Activated B cell treated with CpG ODN at 0.5 μM for 24 hours (primary cell): ENCODE measurements around the gene AUP1. TPM values are rescaled to one million over a fixed set of nuclear protein-coding genes. Genes with fewer than 3 reads are reported as not detected.

Experiments
- ATAC-seq: fragments of 200-7000 bp; cut with Tn5 transposase; one replicate; pipeline ENCODE4 v1.10.0; 2021; ENCODE audit warnings: low read depth, mild to moderate bottlenecking, moderate library complexity
- CTCF ChIA-PET: fragments of 350-600 bp; sonication (Branson Sonifier 250); formaldehyde crosslinking; loops from one replicate; lab custom pipeline; 2021; ENCODE audit warnings: antibody characterized with exemption; lab: Charles Lee
- POLR2A ChIA-PET: fragments of 350-600 bp; sonication (Branson Sonifier 250); formaldehyde crosslinking; loops from one replicate; lab custom pipeline; 2021; ENCODE audit warnings: antibody characterized with exemption; lab: Charles Lee
- DNase-seq: peaks from one replicate; pipeline ENCODE4 v3.0.0; 2022
- H3K27ac Mint-ChIP-seq: one replicate; pipeline ENCODE4 v1.8.0; 2020; ENCODE audit warnings: mixed read lengths
- H3K27me3 Mint-ChIP-seq: one replicate; pipeline ENCODE4 v1.8.0; 2021; ENCODE audit warnings: mixed read lengths
- H3K36me3 Mint-ChIP-seq: one replicate; pipeline ENCODE4 v1.8.0; 2021; ENCODE audit warnings: low read depth, mixed read lengths
- H3K4me1 Mint-ChIP-seq: one replicate; pipeline ENCODE4 v1.8.0; 2021; ENCODE audit warnings: mixed read lengths
- H3K4me3 Mint-ChIP-seq: one replicate; pipeline ENCODE4 v1.8.0; 2020; ENCODE audit warnings: mild to moderate bottlenecking, mixed read lengths
- H3K9me3 Mint-ChIP-seq: one replicate; pipeline ENCODE4 v1.8.0; 2020; ENCODE audit warnings: mixed read lengths
- CTCF ChIP-seq: fragments of 200-600 bp; IDR thresholded peaks from one replicate; pipeline ENCODE4 v1.8.0; 2022; ENCODE audit warnings: antibody characterized with exemption, mild to moderate bottlenecking
- intact Hi-C: fragments of 100-400 bp; cut with micrococcal nuclease; formaldehyde crosslinking; loops from one replicate; pipeline ENCODE4 v1.15.1; 2024
- total RNA-seq: library from RNA; stranded (reverse); gene quantifications from 2 replicates; pipeline ENCODE4 v1.2.3, GENCODE V29; 2022

Gene AUP1
- total RNA-seq, 1 donor from 2014 or later: 177 TPM

GRCh38 chr2:74499940-74500577 is 29.4 kb downstream of the AUP1 start:
- H3K27ac Mint-ChIP-seq: no peak overlapping the region
- POLR2A ChIA-PET: interaction anchor here (1.0 to 2.5 kb wide), 9 partner anchors 9 to 88 kb away, joined by 3 to 11 read pairs (median 4); partner anchors contain the start of genes AUP1, CCDC142, HTRA2 and MRPL53

GRCh38 chr2:74499267-74499939 is 30.1 kb downstream of the AUP1 start, which contains the start of gene LBX2:
Gene LBX2, minus strand, starts transcription at chr2:74499603. Its CDS starts 66 bp downstream, at chr2:74499537.
- ChIA-PET POLR2A (interaction anchor here (0.7 to 2.5 kb wide), 9 partner anchors 10 to 294 kb away, joined by 3 to 11 read pairs (median 3); partner anchors contain the start of genes AUP1, HTRA2 and MRPL53), CTCF (interaction anchor here (0.9 to 1.5 kb wide), 2 partner anchors 17 to 32 kb away, joined by 3 to 5 read pairs; partner anchors contain the start of genes CCDC142 and TTC31)
- peaks cover 32% of the 10 kb centered on the region for H3K27me3 Mint-ChIP-seq
- H3K36me3 Mint-ChIP-seq: peaks cover 8% of the 10 kb centered on the region
- H3K4me1 Mint-ChIP-seq: peaks cover 48% of the 10 kb centered on the region
- ATAC-seq: peak; percentile 16
- peak within 1 kb of the TSS; percentile 87 for H3K4me3 Mint-ChIP-seq
- no peaks in the 10 kb centered on the region for H3K9me3 Mint-ChIP-seq
- DNase-seq: no peak
- intact Hi-C loops: loop anchor here (2.0 kb wide), 1 partner anchor 15 kb away; the partner anchor contains the start of gene TLX2
- H3K27ac Mint-ChIP-seq: peak within 1 kb of the TSS; percentile 62
- no peak for TF ChIP-seq CTCF

More at GRCh38 chr2:74499940-74500577, 29.4 kb downstream of the AUP1 start:
- peaks cover 14% of the 10 kb centered on the region for H3K36me3 Mint-ChIP-seq
- ATAC-seq: no peak
- peaks cover 54% of the 10 kb centered on the region for H3K4me1 Mint-ChIP-seq
- intact Hi-C loops: loop anchor here (2.0 to 10.0 kb wide), 3 partner anchors 15 to 335 kb away; partner anchors contain the start of genes HK2, SEMA4F and TLX2
- no peak for TF ChIP-seq CTCF
- no peak for DNase-seq
- CTCF ChIA-PET: interaction anchor here (0.9 to 1.5 kb wide), 3 partner anchors 17 to 85 kb away, joined by 3 to 5 read pairs (median 3); partner anchors contain the start of genes CCDC142 and TTC31
- H3K27me3 Mint-ChIP-seq: peaks cover 38% of the 10 kb centered on the region
- no peaks in the 10 kb centered on the region for H3K9me3 Mint-ChIP-seq
- peak overlapping the region; percentile 32 for H3K4me3 Mint-ChIP-seq

DNA sequence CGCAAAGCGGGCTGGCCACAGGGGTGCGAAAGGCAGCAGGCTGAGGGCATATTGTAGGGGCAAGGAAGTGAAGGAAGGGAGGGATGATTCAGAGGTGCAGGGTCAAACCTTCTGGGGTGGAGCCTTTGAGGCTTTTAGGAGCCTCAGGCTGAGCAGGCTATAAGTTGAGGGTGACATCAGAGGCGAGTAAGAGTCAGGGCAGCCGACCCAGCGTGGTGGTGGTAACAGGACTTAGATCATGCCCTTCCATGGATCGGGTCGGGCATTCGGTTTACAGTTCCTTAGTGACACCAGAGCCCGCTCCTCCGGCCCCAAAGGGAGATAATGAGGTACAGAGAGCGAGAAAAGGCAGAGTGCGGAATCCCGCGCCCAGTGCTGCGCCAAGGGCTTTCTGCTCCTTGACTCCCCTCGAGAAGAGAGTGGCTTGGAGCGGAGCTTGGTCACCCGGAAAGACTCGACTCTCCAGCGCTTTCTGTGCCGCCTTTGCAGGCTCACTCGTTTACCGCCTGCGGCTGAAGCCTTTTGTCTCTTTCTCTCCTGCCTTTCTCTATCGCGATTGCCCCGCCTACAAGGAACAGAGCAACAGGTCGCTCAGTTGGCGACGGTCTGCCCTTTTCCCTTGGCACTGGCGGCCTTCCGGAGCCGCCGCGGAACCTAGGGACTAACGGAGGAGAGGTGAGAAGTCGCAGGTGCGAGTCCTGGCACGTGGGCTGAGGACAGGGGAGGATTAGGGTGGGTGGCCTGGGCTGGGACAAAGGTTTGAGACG is 30.8 kb downstream of the AUP1 start:
- no peaks in the 10 kb centered on the region for H3K9me3 Mint-ChIP-seq
- peak overlapping the region; percentile 87 for H3K4me3 Mint-ChIP-seq
- H3K27ac Mint-ChIP-seq: peak overlapping the region; percentile 62
- POLR2A ChIA-PET: interaction anchor here (0.7 to 2.5 kb wide), 11 partner anchors 8 to 293 kb away, joined by 3 to 11 read pairs (median 4); partner anchors contain the start of genes AUP1, CCDC142, HTRA2 and PCGF1
- ATAC-seq (peak; percentile 14), DNase-seq (no peak)
- H3K36me3 Mint-ChIP-seq: peaks cover 14% of the 10 kb centered on the region
- peaks cover 42% of the 10 kb centered on the region for H3K4me1 Mint-ChIP-seq
- CTCF ChIA-PET: interaction anchor here (1.4 kb wide), 1 partner anchor 91 kb away, joined by 3 read pairs; no protein-coding TSS in a partner anchor
- peaks cover 30% of the 10 kb centered on the region for H3K27me3 Mint-ChIP-seq
- no peak for TF ChIP-seq CTCF
- intact Hi-C loops: loop anchor here (2.0 kb wide), 1 partner anchor 16 kb away; the partner anchor contains the start of gene TLX2

- peaks cover 19% of the 10 kb centered on the region for H3K36me3 Mint-ChIP-seq
- DNase-seq (no peak), ATAC-seq (peak; percentile 51)
- TF ChIP-seq CTCF: no peak
- H3K4me1 Mint-ChIP-seq: peaks cover 35% of the 10 kb centered on the region
- CTCF ChIA-PET: interaction anchor here (1.4 kb wide), 1 partner anchor 91 kb away, joined by 3 read pairs; no protein-coding TSS in a partner anchor
- peak overlapping the region; percentile 87 for H3K4me3 Mint-ChIP-seq
- POLR2A ChIA-PET: interaction anchor here (0.8 to 2.4 kb wide), 6 partner anchors 9 to 84 kb away, joined by 3 to 11 read pairs (median 6); partner anchors contain the start of genes AUP1, CCDC142, HTRA2 and PCGF1
- peaks cover 30% of the 10 kb centered on the region for H3K27me3 Mint-ChIP-seq
- intact Hi-C loops: loop anchor here (2.0 kb wide), 1 partner anchor 17 kb away; the partner anchor contains the start of gene TLX2
- peak overlapping the region; percentile 62 for H3K27ac Mint-ChIP-seq
- H3K9me3 Mint-ChIP-seq: no peaks in the 10 kb centered on the region
Measured at GRCh38 chr2:74497777-74498499, 31.6 kb downstream of the AUP1 start.
